ENCODE measurements around the gene CFI.
"Not testable (repeated sequence)": the region's sequence is repeated elsewhere in the genome, so short reads cannot be mapped to it uniquely, and the experiment has no call there.

Gene CFI

DNA sequence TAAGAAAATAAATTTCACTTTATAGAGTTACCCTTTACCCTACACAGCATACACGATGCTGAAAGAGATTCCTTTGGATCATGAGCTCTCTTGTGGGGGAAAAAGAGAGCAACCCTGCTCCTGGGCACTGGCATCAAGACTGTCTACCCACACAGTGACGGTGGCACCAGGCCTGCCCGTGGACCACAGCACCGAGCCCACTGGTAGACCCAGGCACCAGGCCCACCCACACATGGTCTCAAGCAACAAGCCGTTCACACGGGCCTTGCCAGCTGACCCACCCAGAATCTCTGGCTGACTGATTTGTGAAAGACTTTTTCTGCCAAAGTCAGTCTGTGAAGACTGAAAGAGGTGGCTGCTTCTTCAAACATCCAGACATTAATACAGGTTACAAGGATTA, 6.7 kb downstream of the CFI start:
- DNase-seq = no peak

DNA sequence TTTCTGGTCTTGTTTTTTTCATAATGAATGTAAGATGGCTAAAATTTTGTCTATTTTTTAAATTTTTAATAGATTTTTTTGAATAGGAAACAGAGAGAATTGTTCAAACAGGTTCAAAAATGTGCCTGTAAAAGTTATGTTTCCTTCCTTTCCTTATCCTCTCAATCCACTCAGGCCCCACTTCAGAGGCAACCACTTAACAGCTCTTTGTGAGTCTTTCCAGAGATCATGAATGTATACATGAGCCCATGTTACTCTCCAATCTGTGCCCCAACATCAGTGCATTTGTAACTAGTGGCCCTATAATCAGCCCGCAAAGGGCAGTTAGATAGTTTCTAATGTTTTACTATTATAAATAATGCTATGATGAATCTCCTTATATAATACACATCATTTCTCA, 14.0 kb downstream of the CFI start:
- no peak for DNase-seq

DNA sequence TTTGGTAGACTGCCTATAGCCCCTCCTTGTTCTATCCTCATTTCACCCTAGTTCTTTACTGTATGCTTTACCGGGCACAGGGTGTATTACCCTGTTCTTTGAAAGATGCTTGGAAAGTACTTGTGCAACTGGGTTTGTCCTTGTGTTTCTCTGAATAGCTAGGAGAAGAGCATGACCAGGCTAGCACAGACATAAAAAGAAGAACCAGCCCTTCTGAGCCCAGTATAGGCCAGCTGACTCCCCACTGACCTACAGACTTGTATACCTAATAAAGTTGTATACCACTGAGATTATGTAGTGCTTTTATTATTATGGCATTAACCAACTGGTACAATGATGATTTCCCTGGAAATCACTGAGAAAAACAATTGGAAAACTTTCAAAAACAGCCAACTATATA, 15.0 kb downstream of the CFI start:
- DNase-seq = no peak

DNA sequence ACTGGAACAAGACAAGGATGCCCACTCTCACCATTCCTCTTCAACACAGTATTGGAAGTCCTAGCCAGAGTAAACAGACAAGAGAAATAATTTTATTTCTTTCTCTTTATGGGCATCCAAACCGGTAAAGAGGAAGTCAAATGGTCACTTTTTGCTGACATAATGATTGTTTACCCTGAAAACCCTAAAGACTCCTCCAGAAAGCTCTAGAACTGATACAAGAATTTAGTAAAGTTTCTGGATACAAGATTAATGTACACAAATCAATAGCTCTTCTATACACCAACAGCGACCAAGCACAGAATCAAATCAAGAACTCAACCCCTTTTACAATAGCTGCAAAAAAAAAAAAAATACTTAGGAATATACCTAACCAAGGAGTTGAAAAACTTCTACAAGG, 19.7 kb downstream of the CFI start:
- not testable (repeated sequence) for DNase-seq

DNA sequence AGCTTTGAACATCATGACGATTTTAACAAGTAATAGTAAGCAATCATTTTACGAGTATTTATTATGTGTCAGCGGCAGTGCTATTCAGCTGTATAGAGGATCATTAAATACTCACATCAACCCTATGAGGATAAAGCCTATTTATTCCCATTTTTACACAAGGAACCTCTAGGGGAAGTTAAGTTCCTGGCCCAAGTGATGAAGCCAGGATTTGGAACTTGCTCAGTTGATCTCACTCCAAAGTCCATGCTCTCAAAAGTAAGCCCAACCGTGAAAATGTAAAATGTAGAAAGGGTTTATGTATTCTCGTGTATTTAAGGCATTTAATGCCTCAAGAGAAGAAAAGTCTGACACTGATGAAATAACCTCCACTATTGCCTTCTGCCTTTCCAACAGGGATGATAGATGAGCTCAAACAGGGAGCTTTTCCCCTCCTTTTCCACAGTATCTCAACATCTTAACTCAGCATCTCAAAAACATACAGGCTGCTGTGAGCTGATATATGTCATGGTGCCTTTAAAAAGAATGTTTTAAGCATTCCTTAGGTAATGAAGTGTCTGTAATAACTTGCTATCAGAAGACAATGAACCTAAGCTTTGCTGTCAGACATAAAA, 36.9 kb downstream of the CFI start:
- DNase-seq = no peak

DNA sequence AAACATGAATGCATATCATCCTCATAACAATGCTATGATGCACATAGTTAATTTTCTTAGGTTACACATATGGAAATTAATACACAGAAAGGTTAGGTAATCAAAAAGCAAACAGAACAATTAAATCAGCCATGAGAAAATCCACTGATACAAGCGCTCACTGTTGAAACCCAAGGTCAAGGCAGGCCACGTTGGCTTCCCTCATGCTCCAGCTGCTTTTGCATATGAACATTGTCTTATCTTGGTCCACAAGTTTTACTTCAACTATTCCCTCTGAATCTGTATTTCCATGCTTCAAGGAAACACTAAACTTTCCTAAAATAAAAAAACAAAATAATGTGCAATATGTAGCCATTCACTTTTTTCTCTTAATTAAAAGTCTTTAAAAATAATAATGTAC, 37.4 kb downstream of the CFI start:
- no peak for DNase-seq

DNA sequence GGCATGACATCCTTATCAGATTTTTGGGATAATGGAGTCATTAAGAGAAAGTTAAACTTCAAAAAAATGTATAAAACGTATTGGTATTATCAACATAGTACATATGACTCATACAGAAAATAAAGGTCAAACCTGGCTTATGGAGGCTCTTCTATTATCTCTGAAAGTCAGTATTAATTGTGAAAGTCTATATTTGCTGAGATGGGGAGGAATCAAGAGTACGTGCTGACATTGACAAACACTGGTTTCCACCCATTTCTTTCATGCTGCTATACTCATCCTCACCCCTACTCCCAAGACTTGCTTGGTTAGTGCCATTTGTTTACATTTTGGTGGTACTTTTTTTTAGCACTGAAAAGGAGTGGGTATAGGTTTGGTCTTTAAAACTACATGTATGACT, 41.1 kb downstream of the CFI start:
- no peak for DNase-seq

DNA sequence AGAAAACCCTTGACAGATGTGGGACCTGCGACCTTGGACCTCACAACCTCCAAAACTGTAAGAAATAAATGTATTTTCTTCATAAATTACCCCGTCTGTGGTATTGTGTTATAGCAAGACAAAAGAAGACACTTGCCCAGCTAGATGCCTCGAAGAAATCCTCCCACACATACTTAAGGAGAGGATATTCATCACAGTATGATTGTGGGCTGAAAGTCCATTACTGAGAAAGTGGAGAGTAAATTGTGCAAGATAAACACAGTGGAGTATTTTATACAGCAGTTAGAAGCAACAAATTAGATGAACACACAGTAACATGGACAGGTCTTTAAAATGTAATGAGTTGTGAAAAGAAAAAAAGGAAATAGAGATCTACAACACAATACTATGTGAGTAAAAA, 46.1 kb downstream of the CFI start:
- no peak for DNase-seq

DNA sequence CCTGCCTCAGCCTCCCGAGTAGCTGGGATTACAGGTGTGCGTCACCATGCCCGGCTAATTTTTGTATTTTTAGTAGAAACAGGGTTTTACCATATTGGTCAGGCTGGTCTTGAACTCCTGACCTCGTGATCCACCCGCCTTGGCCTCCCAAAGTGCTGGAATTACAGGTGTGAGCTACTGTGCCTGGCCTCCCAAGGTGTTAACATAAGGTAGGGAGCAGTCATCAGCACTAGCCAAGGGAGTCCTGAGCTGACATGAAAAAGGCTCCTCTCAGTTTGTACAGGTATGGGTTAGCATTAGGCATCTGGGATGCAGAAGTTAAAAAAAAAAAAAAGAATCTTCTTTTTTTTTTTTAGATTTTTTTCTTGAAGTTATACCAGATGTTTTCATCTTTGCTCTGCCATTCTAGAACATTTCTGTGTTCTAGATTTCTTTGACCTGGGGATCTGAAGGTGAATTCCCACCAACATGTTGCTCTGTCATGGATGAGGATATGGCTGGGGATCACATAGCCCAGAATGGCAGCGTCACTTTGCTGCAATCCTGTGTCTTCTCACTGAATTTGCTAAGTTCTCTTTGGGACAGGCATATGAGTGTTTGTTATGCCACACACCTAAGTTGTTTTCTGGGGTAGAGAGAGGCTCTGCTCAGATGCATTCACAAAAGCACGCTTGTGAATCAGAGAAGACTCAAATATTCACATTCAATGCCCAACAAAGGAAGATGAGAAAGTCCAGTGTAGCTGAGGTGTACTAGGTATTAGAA, 47.5 kb downstream of the CFI start:
- no peak for DNase-seq

DNA sequence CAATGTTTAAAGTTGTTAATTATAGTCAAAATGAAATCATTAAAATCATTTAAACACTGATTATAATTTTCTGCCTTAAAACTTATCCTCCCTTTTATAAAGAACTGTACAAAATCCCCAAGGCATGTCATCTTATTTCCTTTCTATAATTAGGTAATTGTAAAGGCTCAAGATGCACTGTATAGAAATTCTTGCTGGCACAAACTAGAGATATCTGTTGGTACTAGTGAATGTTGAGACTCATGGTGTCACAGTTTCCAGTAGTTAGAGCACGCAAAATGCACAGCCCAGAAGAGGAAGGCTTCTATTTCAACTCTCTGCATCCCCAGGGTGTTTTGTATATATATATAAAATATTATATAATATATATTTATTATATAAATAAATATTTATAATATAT, 49.3 kb downstream of the CFI start:
- no peak for DNase-seq

DNA sequence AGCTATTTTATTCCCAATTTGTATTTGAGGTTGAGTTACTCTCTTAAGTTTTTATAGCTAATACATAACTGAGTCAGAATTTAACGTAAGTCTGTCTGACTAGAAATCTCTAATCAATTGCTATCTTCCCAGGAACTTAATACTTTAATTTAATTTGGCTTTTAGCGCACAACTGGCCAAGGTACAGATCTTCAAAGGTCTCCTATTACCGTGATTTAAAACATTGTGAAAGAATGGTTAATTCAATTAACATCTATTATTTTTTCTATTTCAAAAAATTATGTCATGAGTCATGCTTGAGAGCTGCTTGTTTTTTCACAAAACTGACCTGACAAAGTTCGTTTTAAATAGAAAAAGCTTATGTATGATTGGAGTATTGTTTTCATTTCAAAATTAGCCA, 49.9 kb downstream of the CFI start:
- DNase-seq = no peak

DNA sequence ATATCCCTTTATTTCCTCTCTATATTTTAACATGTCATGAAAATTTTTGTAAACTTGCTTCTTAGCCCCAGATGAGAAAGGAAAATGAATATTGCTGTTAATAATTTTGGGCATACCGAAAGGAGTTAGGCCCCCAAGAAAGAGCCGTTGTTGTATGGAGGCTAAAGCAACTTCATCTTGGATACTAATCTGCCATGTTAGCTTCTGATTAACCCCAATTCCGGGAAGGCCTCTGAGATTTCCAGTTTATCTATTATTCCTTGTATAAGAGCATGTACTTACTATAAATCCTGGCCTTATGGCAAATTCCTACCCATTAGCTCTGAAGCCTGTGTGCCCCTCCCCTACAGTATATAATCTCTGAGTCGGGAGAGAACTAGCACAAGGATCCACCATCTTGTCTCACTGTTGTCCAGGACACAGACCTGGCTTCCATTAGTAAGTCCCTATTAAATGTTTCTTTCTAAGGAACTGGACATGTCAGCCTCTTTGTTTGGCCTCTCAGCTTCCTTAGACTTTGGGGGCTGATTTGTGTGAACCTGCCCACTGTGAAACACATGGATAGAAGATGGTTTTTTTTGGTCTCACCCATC, 51.1 kb downstream of the CFI start:
- DNase-seq = no peak

DNA sequence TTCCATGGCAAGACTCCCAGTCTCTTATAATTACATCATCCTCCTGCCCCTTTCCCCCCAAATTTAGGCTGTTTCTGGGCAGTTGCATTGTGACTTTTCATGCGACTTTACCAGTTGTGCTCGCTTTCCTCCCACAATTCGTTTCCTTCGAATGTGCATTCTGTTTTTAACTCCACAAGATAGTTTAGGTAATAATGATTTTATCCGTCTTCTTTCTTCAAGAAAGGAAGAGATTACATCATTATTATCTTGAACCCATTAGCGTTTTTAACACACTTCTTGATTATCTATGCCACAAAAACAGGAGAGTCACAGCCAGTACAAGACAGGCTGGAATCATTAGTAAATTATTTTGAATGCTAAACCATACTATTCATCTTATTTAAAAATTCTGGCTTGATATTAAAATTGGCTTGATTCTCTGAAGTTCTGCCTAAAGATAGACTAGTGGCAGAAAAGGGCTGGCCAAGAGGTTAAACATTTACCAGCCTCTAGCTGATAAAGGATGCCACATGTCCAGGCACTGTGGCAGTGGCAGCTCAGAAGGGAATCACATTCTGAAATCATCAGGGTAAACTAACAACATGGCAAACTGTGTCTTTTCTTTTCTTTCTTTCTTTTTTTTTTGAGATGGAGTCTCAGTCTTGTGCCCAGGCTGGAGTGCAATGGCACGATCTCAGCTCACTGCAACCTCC, 52.3 kb downstream of the CFI start:
- no peak for DNase-seq

DNA sequence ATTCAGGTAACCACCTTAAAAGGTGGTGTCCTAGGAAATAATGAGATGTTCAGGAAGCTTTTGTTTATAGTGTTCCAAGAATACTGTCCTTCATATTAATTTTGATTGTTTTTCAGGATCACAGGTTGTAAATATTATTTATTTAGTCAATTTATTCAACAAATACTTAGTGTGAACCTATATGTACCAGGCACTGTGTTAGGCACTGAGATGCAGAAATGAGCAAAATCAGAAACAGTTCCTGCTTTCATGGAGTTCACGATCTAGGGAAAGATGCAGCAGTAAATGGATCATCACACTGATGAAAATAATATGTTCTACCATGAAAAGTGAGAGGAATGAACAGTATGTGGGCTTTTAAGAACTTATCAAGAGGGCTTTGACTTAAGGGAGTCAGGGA, 53.7 kb downstream of the CFI start:
- no peak for DNase-seq

DNA sequence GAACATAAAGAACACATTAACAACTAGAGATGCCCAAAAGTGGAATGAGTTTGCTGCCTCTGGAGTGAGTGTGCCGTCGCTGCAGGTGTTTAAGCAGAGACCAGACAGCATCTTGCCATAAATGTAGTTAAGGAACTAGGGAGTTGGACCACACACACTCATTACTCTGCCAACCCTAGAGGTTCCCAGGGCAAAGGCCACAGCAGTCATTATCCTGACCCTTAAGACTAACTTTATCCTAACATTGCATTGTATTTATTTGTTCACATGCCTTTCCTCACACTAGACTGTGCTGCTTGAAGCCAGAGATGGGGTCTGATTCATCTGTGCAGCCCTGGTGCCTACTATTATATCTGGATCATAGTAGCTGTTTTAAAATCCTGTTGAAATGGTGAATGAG, 55.1 kb downstream of the CFI start:
- DNase-seq = no peak

DNA sequence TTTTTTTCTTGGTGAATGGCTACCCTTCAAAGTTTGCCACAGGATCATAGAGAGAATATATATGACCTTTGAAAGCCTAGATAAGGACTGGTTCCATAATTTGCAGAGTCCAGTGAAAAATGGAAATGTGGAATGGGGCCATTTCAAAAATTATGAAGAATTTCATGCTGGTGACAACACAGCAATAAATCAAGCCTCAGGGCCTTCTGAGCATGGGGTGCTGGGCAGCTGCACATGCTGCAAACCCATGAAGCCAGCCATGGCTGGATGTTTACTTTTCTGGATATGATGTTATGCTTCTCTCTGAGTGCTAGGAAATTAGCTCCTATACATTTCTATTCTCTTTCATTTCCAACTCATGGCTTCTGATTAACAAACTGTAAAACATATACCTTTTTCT, 56.0 kb downstream of the CFI start:
- no peak for DNase-seq

DNA sequence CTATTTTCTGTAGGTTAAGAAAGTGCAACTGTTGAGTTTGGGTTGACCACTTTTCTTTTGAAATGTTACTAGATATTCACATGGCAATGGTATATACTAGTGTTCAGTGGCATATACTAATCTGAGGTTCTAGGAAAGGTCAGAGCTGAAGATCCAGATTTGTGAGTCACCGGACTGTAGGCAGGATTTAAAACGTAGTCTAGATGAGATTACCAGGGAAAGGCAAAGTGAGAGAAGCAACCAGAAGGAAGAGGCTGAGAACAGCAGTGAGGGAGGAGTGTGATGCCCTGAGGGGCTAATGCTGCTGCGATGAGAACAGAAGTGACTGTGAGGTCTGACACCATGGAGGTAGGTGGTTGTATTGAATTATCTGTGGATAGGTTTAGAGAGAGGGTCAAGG, 62.3 kb downstream of the CFI start:
- DNase-seq = no peak

DNA sequence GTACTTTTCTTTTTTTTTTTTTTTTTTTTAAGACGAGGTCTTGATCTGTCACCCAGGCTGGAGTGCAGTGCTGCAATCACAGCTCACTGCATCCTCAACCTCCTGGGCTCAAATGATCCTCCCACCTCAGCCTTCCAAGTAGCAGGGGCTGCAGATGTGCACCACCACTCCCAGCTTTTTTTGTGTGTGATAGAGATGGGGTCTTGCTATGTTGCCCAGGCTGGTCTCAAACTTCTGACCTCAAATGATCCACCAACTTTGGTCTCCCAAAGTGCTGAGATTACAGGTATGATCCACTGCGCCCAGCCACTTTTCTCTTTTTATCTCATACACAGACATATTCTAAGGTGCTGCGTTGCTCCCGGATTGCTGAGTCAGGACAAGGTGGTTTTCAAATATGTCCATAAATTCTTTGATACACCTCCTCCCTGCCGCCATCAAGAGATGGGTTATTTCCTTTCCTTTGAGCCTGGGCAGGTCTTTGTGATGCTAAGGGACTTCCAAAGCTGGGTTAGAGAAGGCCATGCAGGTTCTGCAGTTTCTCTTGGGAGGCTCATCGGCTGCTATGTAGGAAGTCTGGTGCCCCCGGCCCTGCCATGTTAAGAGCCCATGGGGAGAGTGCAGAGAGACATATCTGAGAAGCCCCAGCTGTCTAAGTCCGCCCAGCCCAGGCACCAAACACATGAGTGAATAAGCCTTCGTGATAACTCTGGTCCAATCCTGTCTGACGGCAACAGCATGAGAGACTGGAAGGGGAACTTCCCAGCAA, 63.5 kb downstream of the CFI start:
- DNase-seq = no peak

DNA sequence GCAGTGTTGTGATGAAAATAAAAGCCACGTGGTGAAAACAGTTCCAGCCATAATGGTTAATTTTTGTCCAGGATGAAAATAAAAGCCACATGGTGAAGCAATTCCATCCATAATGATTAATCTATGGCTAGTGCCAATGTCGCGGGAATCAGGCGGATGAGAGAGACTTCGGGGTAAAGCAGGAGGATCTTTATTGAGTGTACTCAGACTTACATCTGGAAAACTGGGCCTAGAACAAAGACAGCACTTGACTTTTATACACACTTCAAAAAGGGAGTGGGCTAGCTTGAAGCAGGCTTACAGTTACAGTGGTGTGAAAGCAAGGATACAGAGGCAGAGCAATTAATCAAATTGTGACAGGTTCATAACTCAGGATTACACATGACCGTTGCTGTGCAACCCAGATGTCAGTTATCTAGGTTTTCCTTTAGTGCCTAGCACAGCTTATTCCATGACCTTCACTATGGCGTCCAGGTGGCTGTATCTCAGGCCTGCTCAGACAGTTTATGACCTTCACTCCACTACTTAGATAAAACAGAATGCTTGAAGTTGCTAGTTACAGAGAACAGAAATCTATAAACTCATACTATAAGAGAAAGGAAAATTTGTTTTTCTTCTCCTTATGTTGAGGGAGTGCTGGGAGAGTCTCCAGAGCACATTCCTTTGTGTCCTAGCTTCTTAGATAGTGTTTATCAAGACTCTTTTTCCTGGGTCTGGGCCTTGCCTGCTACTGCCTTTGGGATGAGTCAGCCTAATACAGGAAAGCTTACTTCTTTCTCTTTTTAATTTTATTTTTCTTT, 66.0 kb downstream of the CFI start:
- no peak for DNase-seq

DNA sequence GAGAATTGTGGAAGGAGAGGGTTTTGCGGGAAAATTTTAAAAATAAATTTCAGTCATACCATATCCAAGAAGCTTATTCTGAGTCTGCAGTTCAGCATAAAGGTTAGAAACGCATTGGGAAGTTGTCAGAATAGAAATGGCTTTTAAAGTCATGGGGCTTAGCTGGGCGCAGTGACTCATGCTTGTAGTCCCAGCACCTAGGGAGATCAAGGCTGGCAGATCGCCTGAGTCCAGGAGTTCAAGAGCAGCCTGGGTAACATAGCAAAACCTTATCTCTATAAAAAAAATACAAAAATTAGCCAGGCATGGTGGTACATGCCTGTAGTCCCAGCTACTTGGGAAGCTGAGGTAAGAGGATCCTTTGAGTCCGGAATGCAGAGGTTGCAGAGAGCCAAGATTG, 68.1 kb downstream of the CFI start:
- no peak for DNase-seq

DNA sequence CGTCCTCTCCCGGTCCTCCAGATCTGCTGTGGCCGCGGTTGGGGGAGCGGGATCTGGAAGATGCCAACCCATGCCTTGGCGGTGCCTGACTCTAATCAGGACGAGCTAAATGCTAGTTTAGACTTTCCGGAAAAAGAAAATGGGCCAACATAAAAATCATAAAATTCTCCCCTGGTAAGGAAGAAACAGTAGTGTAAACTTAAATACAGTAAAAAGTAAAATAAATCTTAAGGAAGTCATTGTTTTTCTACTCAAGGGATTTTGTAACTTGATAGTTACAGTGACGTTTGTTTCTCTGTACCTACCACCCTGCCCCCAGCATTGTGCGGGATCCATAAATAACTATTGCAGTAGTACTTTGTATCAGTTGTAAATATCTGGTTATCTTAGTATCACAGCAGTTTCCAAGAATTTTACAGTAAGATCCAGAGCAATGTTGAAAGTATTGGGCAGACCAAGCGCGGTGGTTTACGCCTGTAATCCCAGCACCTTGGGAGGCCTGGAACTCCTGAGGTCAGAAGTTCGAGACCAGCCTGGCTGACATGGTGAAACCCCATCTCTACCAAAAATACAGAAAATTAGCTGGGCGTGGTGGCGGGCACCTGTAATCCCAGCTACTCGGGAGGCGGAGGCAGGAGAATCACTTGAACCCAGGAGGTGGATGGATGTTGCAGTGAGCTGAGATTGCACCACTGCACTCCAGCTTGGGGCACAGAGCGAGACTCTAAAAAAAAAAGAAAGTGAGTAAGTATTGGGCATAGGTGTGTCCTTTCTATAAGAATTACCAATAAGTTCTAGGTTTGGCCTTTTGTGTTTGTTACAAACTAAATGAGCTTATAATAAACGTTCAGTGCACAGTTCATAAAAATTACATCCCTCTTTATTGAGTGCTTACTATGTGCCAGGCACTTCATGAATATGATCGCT, 70.9 kb downstream of the CFI start:
- DNase-seq = no peak

Data from activated CD4-positive, alpha-beta T cell treated with anti-CD3 and anti-CD28 coated beads for 1 hour (primary cell).